ENCODE data around the gene SLC28A2. TPM values are rescaled to one million over a fixed set of nuclear protein-coding genes. Genes with fewer than 3 reads are reported as not detected.

The SLC28A2 gene
- 0.20 TPM in 1 of 3 replicates, not detected in the others for total RNA-seq (2021)
- Bru-seq, nascent RNA = percentile 8 among the genes with signal in this experiment
- long read RNA-seq, experiment 1 = 0 reads
- long read RNA-seq, experiment 2 = 0 reads
- long read RNA-seq, experiment 3 = 0 reads

DNA sequence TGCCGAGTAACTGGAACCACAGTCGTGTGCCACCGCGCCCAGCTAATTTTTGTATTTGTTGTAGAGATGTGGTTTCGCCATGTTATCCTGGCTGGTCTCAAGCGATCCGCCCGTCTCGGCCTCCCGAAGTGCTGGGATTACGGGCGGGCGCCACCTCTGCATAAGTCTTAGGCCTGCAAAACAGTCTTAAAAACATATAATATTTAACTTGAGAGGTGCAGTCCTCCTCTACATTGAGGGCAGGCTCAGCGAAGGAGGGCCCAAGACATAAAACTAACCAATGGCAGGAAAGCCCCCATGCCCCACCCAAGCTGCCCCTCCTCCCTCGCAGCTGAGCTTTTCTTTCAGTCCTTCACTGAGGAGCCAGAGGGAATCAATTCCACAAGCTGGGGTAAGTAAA lies at the start of gene SLC28A2:
Gene SLC28A2 (plus strand): TSS at position 347 of the 400 bp plus-strand sequence. CDS start 982 bp downstream, outside the sequence.
- Mint-ChIP-seq H3K27ac (no peak within 1 kb of the TSS), H3K4me1 (0 out of 2 replicates have a peak, but pooled peaks cover 2% of the 10 kb centered on the region), H3K27me3 (ENCODE audit: low read depth) (no peaks in the 10 kb centered on the region; the same call in 1 of the 2 replicates), H3K36me3 (no peaks in the 10 kb centered on the region), H3K4me3 (no peak within 1 kb of the TSS), H3K9me3 (peaks cover 3% of the 10 kb centered on the region)
- DNase-seq (ENCODE audit: low spot score) (no peak), ATAC-seq (peak; percentile 32; the same call in 1 of the 2 replicates)
- ChIA-PET POLR2A (no interaction called here), CTCF (interaction anchor here (1.2 to 3.1 kb wide), 3 partner anchors 9 to 134 kb away, joined by 3 to 25 read pairs (median 9); no protein-coding TSS in a partner anchor)
- TF ChIP-seq ZNF219 (CRISPR knock-in tag; IDR thresholded peaks at IDR 0.05; ENCODE audit: borderline replicate concordance) (no peak), EMX1 (CRISPR knock-in tag; IDR thresholded peaks at IDR 0.05) (no peak), ZNF317 (CRISPR knock-in tag; IDR thresholded peaks at IDR 0.05; ENCODE audit: borderline replicate concordance, low read depth) (no peak)

- H3K4me3 Mint-ChIP-seq = no peak overlapping the region
- no peak overlapping the region for H3K27ac Mint-ChIP-seq
- no peaks in the 10 kb centered on the region for H3K9me3 Mint-ChIP-seq
- TF ChIP-seq ERG (CRISPR knock-in tag; IDR thresholded peaks at IDR 0.05) = no peak
- TF ChIP-seq, protein P1, sequence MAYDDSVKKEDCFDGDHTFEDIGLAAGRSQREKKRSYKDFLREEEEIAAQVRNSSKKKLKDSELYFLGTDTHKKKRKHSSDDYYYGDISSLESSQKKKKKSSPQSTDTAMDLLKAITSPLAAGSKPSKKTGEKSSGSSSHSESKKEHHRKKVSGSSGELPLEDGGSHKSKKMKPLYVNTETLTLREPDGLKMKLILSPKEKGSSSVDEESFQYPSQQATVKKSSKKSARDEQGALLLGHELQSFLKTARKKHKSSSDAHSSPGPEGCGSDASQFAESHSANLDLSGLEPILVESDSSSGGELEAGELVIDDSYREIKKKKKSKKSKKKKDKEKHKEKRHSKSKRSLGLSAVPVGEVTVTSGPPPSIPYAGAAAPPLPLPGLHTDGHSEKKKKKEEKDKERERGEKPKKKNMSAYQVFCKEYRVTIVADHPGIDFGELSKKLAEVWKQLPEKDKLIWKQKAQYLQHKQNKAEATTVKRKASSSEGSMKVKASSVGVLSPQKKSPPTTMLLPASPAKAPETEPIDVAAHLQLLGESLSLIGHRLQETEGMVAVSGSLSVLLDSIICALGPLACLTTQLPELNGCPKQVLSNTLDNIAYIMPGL (CRISPR knock-in tag; IDR thresholded peaks at IDR 0.05) = no peak
- no peak for TF ChIP-seq ZNF232 (CRISPR knock-in tag; IDR thresholded peaks at IDR 0.05)
- TF ChIP-seq AR (CRISPR knock-in tag; IDR thresholded peaks at IDR 0.05) = no peak
- TF ChIP-seq JAZF1 (CRISPR knock-in tag; IDR thresholded peaks at IDR 0.05) = no peak
- TF ChIP-seq STAT6 (CRISPR knock-in tag; conservative IDR thresholded peaks at IDR 0.05; ENCODE audit: low read depth) = no peak
- no peak for TF ChIP-seq GRHL2 (CRISPR knock-in tag; IDR thresholded peaks at IDR 0.05; ENCODE audit: insufficient replicate concordance, severe bottlenecking)
- no peak for TF ChIP-seq ZNF317 (CRISPR knock-in tag; IDR thresholded peaks at IDR 0.05; ENCODE audit: borderline replicate concordance, low read depth)
- TF ChIP-seq, protein P2, sequence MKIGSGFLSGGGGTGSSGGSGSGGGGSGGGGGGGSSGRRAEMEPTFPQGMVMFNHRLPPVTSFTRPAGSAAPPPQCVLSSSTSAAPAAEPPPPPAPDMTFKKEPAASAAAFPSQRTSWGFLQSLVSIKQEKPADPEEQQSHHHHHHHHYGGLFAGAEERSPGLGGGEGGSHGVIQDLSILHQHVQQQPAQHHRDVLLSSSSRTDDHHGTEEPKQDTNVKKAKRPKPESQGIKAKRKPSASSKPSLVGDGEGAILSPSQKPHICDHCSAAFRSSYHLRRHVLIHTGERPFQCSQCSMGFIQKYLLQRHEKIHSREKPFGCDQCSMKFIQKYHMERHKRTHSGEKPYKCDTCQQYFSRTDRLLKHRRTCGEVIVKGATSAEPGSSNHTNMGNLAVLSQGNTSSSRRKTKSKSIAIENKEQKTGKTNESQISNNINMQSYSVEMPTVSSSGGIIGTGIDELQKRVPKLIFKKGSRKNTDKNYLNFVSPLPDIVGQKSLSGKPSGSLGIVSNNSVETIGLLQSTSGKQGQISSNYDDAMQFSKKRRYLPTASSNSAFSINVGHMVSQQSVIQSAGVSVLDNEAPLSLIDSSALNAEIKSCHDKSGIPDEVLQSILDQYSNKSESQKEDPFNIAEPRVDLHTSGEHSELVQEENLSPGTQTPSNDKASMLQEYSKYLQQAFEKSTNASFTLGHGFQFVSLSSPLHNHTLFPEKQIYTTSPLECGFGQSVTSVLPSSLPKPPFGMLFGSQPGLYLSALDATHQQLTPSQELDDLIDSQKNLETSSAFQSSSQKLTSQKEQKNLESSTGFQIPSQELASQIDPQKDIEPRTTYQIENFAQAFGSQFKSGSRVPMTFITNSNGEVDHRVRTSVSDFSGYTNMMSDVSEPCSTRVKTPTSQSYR (CRISPR knock-in tag; IDR thresholded peaks at IDR 0.05) = no peak
- no peak for TF ChIP-seq ZNF416 (CRISPR knock-in tag; IDR thresholded peaks at IDR 0.05)
- no peak for TF ChIP-seq ZSCAN18 (CRISPR knock-in tag; IDR thresholded peaks at IDR 0.05)
- no peaks in the 10 kb centered on the region for H3K4me1 Mint-ChIP-seq
- H3K27me3 Mint-ChIP-seq (ENCODE audit: low read depth) = peaks cover 15% of the 10 kb centered on the region
- DNase-seq (ENCODE audit: low spot score) (no peak), ATAC-seq (no peak)
- no peaks in the 10 kb centered on the region for H3K36me3 Mint-ChIP-seq
- ChIA-PET CTCF (interaction anchor here (0.9 to 9.5 kb wide), 4 partner anchors 23 to 74 kb away, joined by 3 to 156 read pairs (median 9); no protein-coding TSS in a partner anchor), POLR2A (no interaction called here)
Measured at GRCh38 chr15:45203182-45203581, 48.9 kb upstream of the SLC28A2 start.
